CD4-positive, alpha-beta T cell (primary cell): ENCODE measurements around the gene ZNF454. TPM values are rescaled to one million over a fixed set of nuclear protein-coding genes. Genes with fewer than 3 reads are reported as not detected.

Source experiments
- ATAC-seq: fragments of 200-7000 bp; cut with Tn5 transposase; one replicate; pipeline ENCODE4 v1.10.0; 2022; ENCODE audit warnings: mild to moderate bottlenecking; ENCODE audit not compliant: poor library complexity
- CTCF ChIA-PET: fragments of 350-600 bp; sonication (Branson Sonifier 250); formaldehyde crosslinking; loops from one replicate; lab custom pipeline; 2021; ENCODE audit warnings: antibody characterized with exemption, inconsistent platforms; lab: Charles Lee
- POLR2A ChIA-PET: fragments of 350-600 bp; sonication (Branson Sonifier 250); formaldehyde crosslinking; loops from one replicate; lab custom pipeline; 2021; ENCODE audit warnings: antibody characterized with exemption, inconsistent platforms; lab: Charles Lee
- DNase-seq, 14 experiments: peaks; one replicate each; pipeline ENCODE4 v3.0.0-alpha.2; 2013 to 2020; ENCODE audit warnings: mixed read lengths in 2 of 14
- H3K27ac ChIP-seq, 2 donors: one replicate each; pipeline versions ENCODE4 v1.5.1 to v1.7.0; 2013; ENCODE audit warnings: low read length in 2 of 2, low read depth in 1 of 2, mild to moderate bottlenecking in 1 of 2
- H3K27me3 ChIP-seq, 2 experiments: 1 replicate in 1 of 2; 2 replicates in 1 of 2; pipeline versions ENCODE4 v1.6.1 to v1.7.0; 2013; ENCODE audit warnings: low read length in 2 of 2, control low read depth in 1 of 2, mild to moderate bottlenecking in 1 of 2, moderate library complexity in 1 of 2; ENCODE audit not compliant: insufficient read depth in 2 of 2, control insufficient read depth in 1 of 2
- H3K36me3 ChIP-seq: one replicate; pipeline ENCODE4 v1.6.1; 2013; ENCODE audit warnings: low read length, control low read depth; ENCODE audit not compliant: insufficient read depth
- H3K4me1 ChIP-seq: one replicate; pipeline ENCODE4 v1.6.1; 2013; ENCODE audit warnings: low read length, control low read depth; ENCODE audit not compliant: insufficient read depth
- H3K4me3 ChIP-seq: one replicate; pipeline ENCODE4 v1.5.1; 2013; ENCODE audit warnings: mild to moderate bottlenecking, low read length, moderate library complexity
- H3K9me3 ChIP-seq, 2 experiments: 1 replicate in 1 of 2; 2 replicates in 1 of 2; pipeline versions ENCODE4 v1.6.1 to v1.7.0; 2013; ENCODE audit warnings: low read length in 2 of 2, mild to moderate bottlenecking in 2 of 2, control low read depth in 1 of 2, moderate library complexity in 1 of 2; ENCODE audit not compliant: control insufficient read depth in 1 of 2, insufficient read depth in 1 of 2
- H3K27ac Mint-ChIP-seq: one replicate; pipeline ENCODE4 v1.8.0; 2020; ENCODE audit warnings: mixed read lengths
- H3K27me3 Mint-ChIP-seq: one replicate; pipeline ENCODE4 v1.8.0; 2021; ENCODE audit warnings: mixed read lengths
- H3K36me3 Mint-ChIP-seq: one replicate; pipeline ENCODE4 v1.8.0; 2021; ENCODE audit warnings: low read depth, mixed read lengths
- H3K4me1 Mint-ChIP-seq: one replicate; pipeline ENCODE4 v1.8.0; 2021; ENCODE audit warnings: low read depth, mixed read lengths
- H3K4me3 Mint-ChIP-seq: one replicate; pipeline ENCODE4 v1.8.0; 2020; ENCODE audit warnings: mild to moderate bottlenecking, mixed read lengths
- H3K9me3 Mint-ChIP-seq: one replicate; pipeline ENCODE4 v1.8.0; 2020; ENCODE audit warnings: mixed read lengths
- CTCF ChIP-seq: fragments of 200-600 bp; IDR thresholded peaks from one replicate; pipeline ENCODE4 v1.8.0; 2022; ENCODE audit warnings: antibody characterized with exemption, mild to moderate bottlenecking
- intact Hi-C, 2 experiments: fragments of 100-400 bp; cut with DNase I in 1 of 2; cut with micrococcal nuclease in 1 of 2; formaldehyde crosslinking; loops; one replicate each; pipeline versions ENCODE4 v1.15.1 to v1.9.0; 2023 to 2025; cut with DNase I, micrococcal nuclease
- total RNA-seq, 174 experiments: library from RNA in 2 of 174; stranded (reverse) in 2 of 174; gene quantifications; one replicate each; pipeline ENCODE4 v1.2.3 and lab custom pipeline; 2021 to 2026

Gene ZNF454
- total RNA-seq, 2 experiments from 2014 or later = not detected

- peaks cover 3% of the 10 kb centered on the region for H3K36me3 ChIP-seq
- H3K9me3 ChIP-seq = peaks cover 11 to 27% of the 10 kb centered on the region in 2 experiments
- intact Hi-C loops = no loop called here
- TF ChIP-seq CTCF = no peak
- DNase-seq (no peak), ATAC-seq (no peak)
- Mint-ChIP-seq H3K27me3 (no peaks in the 10 kb centered on the region), H3K9me3 (peaks cover 10% of the 10 kb centered on the region), H3K4me3 (no peak overlapping the region), H3K27ac (no peak overlapping the region), H3K4me1 (no peaks in the 10 kb centered on the region), H3K36me3 (peaks cover 58% of the 10 kb centered on the region)
- ChIA-PET CTCF (no interaction called here), POLR2A (no interaction called here)
- H3K4me1 ChIP-seq = no peaks in the 10 kb centered on the region
- H3K27ac ChIP-seq = no peak overlapping the region
- no peak overlapping the region for H3K4me3 ChIP-seq
- H3K27me3 ChIP-seq = no peaks in the 10 kb centered on the region
Observed at GRCh38 chr5:178902849-178903248, 38.1 kb upstream of the ZNF454 start.

DNA sequence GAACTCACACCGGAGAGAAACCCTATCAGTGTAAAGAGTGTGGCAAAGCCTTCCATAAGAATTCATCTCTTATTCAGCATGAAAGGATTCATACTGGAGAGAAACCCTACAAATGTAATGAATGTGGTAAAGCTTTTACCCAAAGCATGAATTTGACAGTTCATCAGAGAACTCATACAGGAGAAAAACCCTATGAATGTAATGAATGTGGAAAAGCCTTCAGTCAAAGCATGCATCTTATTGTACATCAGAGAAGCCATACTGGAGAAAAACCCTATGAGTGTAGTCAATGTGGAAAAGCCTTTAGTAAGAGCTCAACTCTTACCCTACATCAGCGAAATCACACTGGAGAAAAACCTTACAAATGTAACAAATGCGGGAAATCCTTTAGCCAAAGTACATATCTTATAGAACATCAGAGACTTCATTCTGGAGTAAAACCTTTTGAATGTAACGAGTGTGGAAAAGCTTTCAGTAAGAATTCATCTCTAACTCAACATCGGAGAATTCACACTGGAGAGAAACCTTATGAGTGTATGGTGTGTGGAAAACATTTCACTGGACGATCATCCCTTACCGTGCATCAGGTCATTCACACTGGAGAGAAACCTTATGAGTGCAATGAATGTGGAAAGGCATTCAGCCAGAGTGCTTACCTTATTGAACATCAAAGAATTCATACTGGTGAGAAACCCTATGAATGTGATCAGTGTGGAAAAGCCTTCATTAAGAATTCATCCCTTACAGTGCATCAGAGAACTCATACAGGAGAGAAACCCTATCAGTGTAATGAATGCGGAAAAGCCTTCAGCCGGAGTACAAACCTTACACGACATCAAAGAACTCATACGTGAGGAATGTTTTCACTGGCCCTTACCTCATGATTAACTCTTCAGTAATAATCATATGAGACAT, 8.9 kb upstream of the ZNF454 start:
- H3K36me3 Mint-ChIP-seq = peaks cover 95% of the 10 kb centered on the region
- peaks cover 44% of the 10 kb centered on the region for H3K9me3 Mint-ChIP-seq
- H3K4me1 Mint-ChIP-seq = no peaks in the 10 kb centered on the region

GRCh38 chr5:178941361-178941760, 363 bp downstream of the ZNF454 start:
- Histone ChIP-seq H3K27ac (no peak overlapping the region), H3K9me3 (peaks cover 76 to 81% of the 10 kb centered on the region in 2 experiments), H3K4me3 (no peak overlapping the region), H3K4me1 (no peaks in the 10 kb centered on the region), H3K27me3 (peaks cover 30 to 31% of the 10 kb centered on the region in 2 experiments), H3K36me3 (no peaks in the 10 kb centered on the region)
- peaks cover 52% of the 10 kb centered on the region for H3K27me3 Mint-ChIP-seq
- H3K27ac Mint-ChIP-seq = no peak overlapping the region
- CTCF ChIA-PET = no interaction called here
- ATAC-seq (no peak), DNase-seq (no peak)
- peaks cover 60% of the 10 kb centered on the region for H3K36me3 Mint-ChIP-seq
- POLR2A ChIA-PET = no interaction called here
- intact Hi-C loops = no loop called here
- no peak for TF ChIP-seq CTCF
- H3K4me1 Mint-ChIP-seq = no peaks in the 10 kb centered on the region
- H3K9me3 Mint-ChIP-seq = peaks cover 45% of the 10 kb centered on the region
- H3K4me3 Mint-ChIP-seq = no peak overlapping the region

More for the DNA sequence above, 8.9 kb upstream of the ZNF454 start:
- no peaks in the 10 kb centered on the region for H3K27me3 ChIP-seq
- no peak overlapping the region for H3K27ac Mint-ChIP-seq
- H3K4me3 Mint-ChIP-seq = no peak overlapping the region
- no peak for DNase-seq
- H3K4me3 ChIP-seq = no peak overlapping the region
- POLR2A ChIA-PET = no interaction called here
- H3K36me3 ChIP-seq = no peaks in the 10 kb centered on the region
- no peaks in the 10 kb centered on the region for H3K27me3 Mint-ChIP-seq
- CTCF ChIA-PET = no interaction called here
- no peak for TF ChIP-seq CTCF
- peaks cover 61 to 98% of the 10 kb centered on the region in 2 experiments for H3K9me3 ChIP-seq
- H3K27ac ChIP-seq = no peak overlapping the region
- intact Hi-C loops = no loop called here
- no peak for ATAC-seq
- no peaks in the 10 kb centered on the region for H3K4me1 ChIP-seq
